Measurements from ENCODE around the gene ICAM2.

DNA sequence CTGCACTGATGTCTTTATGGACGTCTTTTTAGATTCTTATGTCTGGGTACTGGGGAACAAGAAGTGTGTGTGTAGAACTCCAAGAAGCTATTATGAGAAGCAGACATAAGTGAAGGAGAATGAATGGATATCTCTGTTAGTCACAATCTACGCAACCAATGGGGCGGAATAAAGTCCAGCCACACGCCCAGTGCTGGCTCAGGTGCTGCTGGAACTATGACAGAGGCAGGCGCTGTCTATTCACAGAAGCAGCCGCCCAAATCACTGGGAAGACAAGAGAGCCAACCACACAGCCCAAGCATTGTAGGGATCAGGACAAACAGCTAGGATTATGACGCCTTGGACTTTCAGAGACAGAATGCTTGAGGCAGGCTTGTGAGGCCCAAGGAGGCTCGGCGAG lies 43.9 kb upstream of the ICAM2 start:
- TF ChIP-seq, protein P1, sequence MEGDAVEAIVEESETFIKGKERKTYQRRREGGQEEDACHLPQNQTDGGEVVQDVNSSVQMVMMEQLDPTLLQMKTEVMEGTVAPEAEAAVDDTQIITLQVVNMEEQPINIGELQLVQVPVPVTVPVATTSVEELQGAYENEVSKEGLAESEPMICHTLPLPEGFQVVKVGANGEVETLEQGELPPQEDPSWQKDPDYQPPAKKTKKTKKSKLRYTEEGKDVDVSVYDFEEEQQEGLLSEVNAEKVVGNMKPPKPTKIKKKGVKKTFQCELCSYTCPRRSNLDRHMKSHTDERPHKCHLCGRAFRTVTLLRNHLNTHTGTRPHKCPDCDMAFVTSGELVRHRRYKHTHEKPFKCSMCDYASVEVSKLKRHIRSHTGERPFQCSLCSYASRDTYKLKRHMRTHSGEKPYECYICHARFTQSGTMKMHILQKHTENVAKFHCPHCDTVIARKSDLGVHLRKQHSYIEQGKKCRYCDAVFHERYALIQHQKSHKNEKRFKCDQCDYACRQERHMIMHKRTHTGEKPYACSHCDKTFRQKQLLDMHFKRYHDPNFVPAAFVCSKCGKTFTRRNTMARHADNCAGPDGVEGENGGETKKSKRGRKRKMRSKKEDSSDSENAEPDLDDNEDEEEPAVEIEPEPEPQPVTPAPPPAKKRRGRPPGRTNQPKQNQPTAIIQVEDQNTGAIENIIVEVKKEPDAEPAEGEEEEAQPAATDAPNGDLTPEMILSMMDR (IDR thresholded peaks at IDR 0.05), result no peak
- TF ChIP-seq ZFX (IDR thresholded peaks at IDR 0.05; ENCODE audit: borderline replicate concordance), result no peak

All from 22Rv1 (cell line).